ENCODE results near the gene GRK6. TPM values are rescaled to one million over a fixed set of nuclear protein-coding genes. Genes with fewer than 3 reads are reported as not detected.

GRK6 gene
- total RNA-seq, 1 experiment from 2014 or later: 75.2 TPM

DNA sequence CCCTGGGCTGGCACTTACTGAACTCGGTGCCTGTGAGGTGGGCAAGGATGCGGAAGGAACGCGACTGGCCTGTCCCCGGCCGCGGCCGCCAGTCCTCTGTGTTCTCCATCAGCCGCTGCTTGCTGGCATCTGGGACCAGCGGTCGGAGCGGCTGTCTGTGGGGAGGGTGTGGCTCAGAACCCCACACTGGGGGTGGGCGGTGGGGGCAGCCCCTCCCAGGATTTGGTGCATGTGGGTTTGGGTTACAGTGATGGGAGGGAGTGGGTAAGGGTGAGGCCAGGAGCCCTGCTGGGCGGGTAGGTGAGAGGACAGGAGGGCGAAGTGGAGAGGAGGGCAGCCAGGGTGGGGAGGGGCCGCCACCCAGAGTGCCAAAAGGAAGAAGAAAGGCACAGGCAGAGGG, 64.5 kb downstream of the GRK6 start:
- Histone ChIP-seq H3K4me1 (ENCODE audit: insufficient read depth, low read length) (peaks cover 4% of the 10 kb centered on the region; the same call in 1 of the 2 replicates), H3K14ac (ENCODE audit: insufficient read depth, low read length) (no peak overlapping the region), H3K18ac (ENCODE audit: insufficient read length, low read depth, low read length) (no peak overlapping the region), H4K5ac (ENCODE audit: insufficient read length, low read depth, low read length) (no peak overlapping the region), H3K27me3 (ENCODE audit: insufficient read depth, low read length) (no peaks in the 10 kb centered on the region), H4K8ac (replicated peaks; ENCODE audit: insufficient read length, low read depth, low read length) (no peak overlapping the region), H3K9ac (ENCODE audit: extremely low read depth, insufficient read length, low read length) (no peak overlapping the region), H2BK12ac (ENCODE audit: insufficient read length, low read depth, low read length) (no peak overlapping the region), H3T11ph (ENCODE audit: low read length) (no peak overlapping the region), H3K9me3 (ENCODE audit: control insufficient read depth, low read depth, low read length) (no peaks in the 10 kb centered on the region), H3K23ac (ENCODE audit: insufficient read length, low read depth, low read length) (no peak overlapping the region), H3K79me1 (ENCODE audit: insufficient read depth, low read depth, low read length, poor library complexity, severe bottlenecking) (no peaks in the 10 kb centered on the region), H4K91ac (ENCODE audit: insufficient read length, low read depth, low read length) (no peak overlapping the region), H2AFZ (ENCODE audit: low read length) (no peak overlapping the region), H3K79me2 (ENCODE audit: insufficient read depth, low read length) (no peaks in the 10 kb centered on the region), H3K23me2 (ENCODE audit: insufficient read length, low read depth, low read length, poor library complexity, severe bottlenecking) (no peaks in the 10 kb centered on the region), H2BK15ac (ENCODE audit: low read depth, low read length) (no peak overlapping the region), H3K56ac (ENCODE audit: insufficient read length, low read depth, low read length) (no peak overlapping the region), H3K27ac (ENCODE audit: insufficient read length, low read depth, low read length) (no peak overlapping the region), H2BK120ac (ENCODE audit: low read depth, low read length, poor library complexity, severe bottlenecking) (no peak overlapping the region), H3K4me2 (ENCODE audit: insufficient read depth, insufficient read length, low read length) (no peak overlapping the region), H4K20me1 (ENCODE audit: control insufficient read depth, insufficient read depth, insufficient read length) (no peaks in the 10 kb centered on the region), H2BK5ac (ENCODE audit: insufficient read length, low read length) (no peak overlapping the region), H2BK20ac (ENCODE audit: low read depth, low read length, poor library complexity, severe bottlenecking) (no peak overlapping the region), H2AK5ac (ENCODE audit: insufficient read length, low read length) (no peak overlapping the region), H3K4ac (ENCODE audit: low read depth, low read length) (no peak overlapping the region)
- Mint-ChIP-seq H3K9me3 (no peaks in the 10 kb centered on the region; a peak in 1 of 5 replicates), H3K27me3 (ENCODE audit: low read depth) (no peaks in the 10 kb centered on the region), H3K4me1 (peaks cover 17 to 39% of the 10 kb centered on the region in 2 experiments), H3K27ac (peak overlapping the region in 2 of 3 experiments; percentile 74 to 87; a peak in 2 of 7 replicates), H3K4me3 (no peak overlapping the region), H3K36me3 (ENCODE audit: insufficient read depth in 1 of 3, low read depth in 3 of 3) (peaks cover 40 to 73% (median 68%) of the 10 kb centered on the region in 3 experiments)
- no peak for DNase-seq
- TF ChIP-seq, protein P1, sequence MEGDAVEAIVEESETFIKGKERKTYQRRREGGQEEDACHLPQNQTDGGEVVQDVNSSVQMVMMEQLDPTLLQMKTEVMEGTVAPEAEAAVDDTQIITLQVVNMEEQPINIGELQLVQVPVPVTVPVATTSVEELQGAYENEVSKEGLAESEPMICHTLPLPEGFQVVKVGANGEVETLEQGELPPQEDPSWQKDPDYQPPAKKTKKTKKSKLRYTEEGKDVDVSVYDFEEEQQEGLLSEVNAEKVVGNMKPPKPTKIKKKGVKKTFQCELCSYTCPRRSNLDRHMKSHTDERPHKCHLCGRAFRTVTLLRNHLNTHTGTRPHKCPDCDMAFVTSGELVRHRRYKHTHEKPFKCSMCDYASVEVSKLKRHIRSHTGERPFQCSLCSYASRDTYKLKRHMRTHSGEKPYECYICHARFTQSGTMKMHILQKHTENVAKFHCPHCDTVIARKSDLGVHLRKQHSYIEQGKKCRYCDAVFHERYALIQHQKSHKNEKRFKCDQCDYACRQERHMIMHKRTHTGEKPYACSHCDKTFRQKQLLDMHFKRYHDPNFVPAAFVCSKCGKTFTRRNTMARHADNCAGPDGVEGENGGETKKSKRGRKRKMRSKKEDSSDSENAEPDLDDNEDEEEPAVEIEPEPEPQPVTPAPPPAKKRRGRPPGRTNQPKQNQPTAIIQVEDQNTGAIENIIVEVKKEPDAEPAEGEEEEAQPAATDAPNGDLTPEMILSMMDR (conservative IDR thresholded peaks at IDR 0.05): no peak
- WGBS (ENCODE audit: extremely low coverage, insufficient read length, low lambda C conversion rate): no CpG with 5 or more reads among the region's 16 CpGs
